Liver (tissue), 9 donors: ENCODE measurements around the gene DNAH6. TPM values are rescaled to one million over a fixed set of nuclear protein-coding genes. Genes with fewer than 3 reads are reported as not detected.

Source experiments
- DNase-seq: peaks from one replicate; pipeline ENCODE4 v3.0.0-alpha.2; 2017; ENCODE audit warnings: low spot score
- H3K27ac ChIP-seq, 2 donors: one replicate each; pipeline ENCODE4 v1.7.0; 2013; ENCODE audit warnings: inconsistent platforms in 2 of 2, low read length in 2 of 2, control low read depth in 1 of 2, low read depth in 1 of 2, mild to moderate bottlenecking in 1 of 2
- H3K27me3 ChIP-seq, 4 donors: one replicate each; pipeline versions ENCODE4 v1.6.1 to v1.7.0; 2013; ENCODE audit warnings: low read length in 3 of 4, inconsistent platforms in 1 of 4, mild to moderate bottlenecking in 1 of 4, moderate library complexity in 1 of 4; ENCODE audit not compliant: control insufficient read depth in 4 of 4, insufficient read depth in 4 of 4
- H3K36me3 ChIP-seq, 4 donors: one replicate each; pipeline versions ENCODE4 v1.6.1 to v1.7.0; 2013; ENCODE audit warnings: low read length in 3 of 4, mild to moderate bottlenecking in 3 of 4, low read depth in 1 of 4, moderate library complexity in 1 of 4; ENCODE audit not compliant: control insufficient read depth in 4 of 4, insufficient read depth in 3 of 4
- H3K4me1 ChIP-seq, 4 donors: one replicate each; pipeline versions ENCODE4 v1.6.1 to v1.7.0; 2013; ENCODE audit warnings: low read length in 3 of 4, mild to moderate bottlenecking in 3 of 4, moderate library complexity in 1 of 4; ENCODE audit not compliant: control insufficient read depth in 4 of 4, insufficient read depth in 4 of 4
- H3K4me3 ChIP-seq, 3 donors: one replicate each; pipeline versions ENCODE4 v1.6.1 to v1.7.0; 2013; ENCODE audit warnings: low read length in 3 of 3, control low read depth in 1 of 3, low read depth in 1 of 3, mild to moderate bottlenecking in 1 of 3
- H3K9ac ChIP-seq, 2 donors: one replicate each; pipeline ENCODE4 v1.7.0; 2013; ENCODE audit warnings: low read length in 2 of 2, mild to moderate bottlenecking in 2 of 2, moderate library complexity in 2 of 2, control low read depth in 1 of 2, low read depth in 1 of 2
- H3K9me3 ChIP-seq, 4 donors: one replicate each; pipeline versions ENCODE4 v1.6.1 to v1.7.0; 2013; ENCODE audit warnings: low read length in 3 of 4; ENCODE audit not compliant: control insufficient read depth in 4 of 4
- EGR1 ChIP-seq, 2 donors: IDR thresholded peaks; 2 replicates each; pipeline ENCODE4 v1.6.1; 2016 to 2018; ENCODE audit warnings: antibody characterized with exemption in 2 of 2, low read depth in 2 of 2
- FOXA1 ChIP-seq: IDR thresholded peaks from 2 replicates; pipeline ENCODE4 v1.6.1; 2016; ENCODE audit warnings: antibody characterized with exemption
- FOXA2 ChIP-seq: IDR thresholded peaks from 2 replicates; pipeline ENCODE4 v1.6.1; 2016; ENCODE audit warnings: antibody characterized with exemption
- GABPA ChIP-seq, 2 donors: IDR thresholded peaks in 1 of 2; conservative IDR thresholded peaks in 1 of 2; 2 replicates each; pipeline ENCODE4 v1.6.1; 2016; ENCODE audit warnings: antibody characterized with exemption in 2 of 2, mild to moderate bottlenecking in 1 of 2, moderate library complexity in 1 of 2
- HNF4A ChIP-seq, 2 donors: conservative IDR thresholded peaks; 2 replicates each; pipeline ENCODE4 v1.6.1; 2016; ENCODE audit warnings: antibody characterized with exemption in 2 of 2, mild to moderate bottlenecking in 2 of 2
- HNF4G ChIP-seq: IDR thresholded peaks from 2 replicates; pipeline ENCODE4 v1.6.1; 2016; ENCODE audit warnings: antibody characterized with exemption
- JUND ChIP-seq, 2 donors: IDR thresholded peaks; 2 replicates each; pipeline ENCODE4 v1.6.1; 2016; ENCODE audit warnings: antibody characterized with exemption in 2 of 2
- RAD21 ChIP-seq, 2 donors: IDR thresholded peaks; 2 replicates each; pipeline ENCODE4 v1.6.1; 2016; ENCODE audit warnings: antibody characterized with exemption in 2 of 2, mild to moderate bottlenecking in 2 of 2
- RXRA ChIP-seq, 2 donors: IDR thresholded peaks; 2 replicates each; pipeline ENCODE4 v1.6.1; 2017 to 2018; ENCODE audit warnings: antibody characterized with exemption in 2 of 2, mild to moderate bottlenecking in 1 of 2
- SP1 ChIP-seq: IDR thresholded peaks from 2 replicates; pipeline ENCODE4 v1.6.1; 2018; ENCODE audit warnings: antibody characterized with exemption, mild to moderate bottlenecking
- TAF1 ChIP-seq: conservative IDR thresholded peaks from 2 replicates; pipeline ENCODE4 v1.6.1; 2016; ENCODE audit warnings: antibody characterized with exemption, mild to moderate bottlenecking
- YY1 ChIP-seq: IDR thresholded peaks from 2 replicates; pipeline ENCODE4 v1.6.1; 2016; ENCODE audit warnings: antibody characterized with exemption, mild to moderate bottlenecking
- WGBS: extraction: QIAGEN DNeasy Blood & Tissue Kit; methylation state at CpG from one replicate; pipeline ENCODE4 v1.1.7; 2013; 5-methylcytosine and 5-hydroxymethylcytosine counted together
- polyA plus RNA-seq, 2 donors: library from polyadenylated mRNA; stranded (reverse) in 1 of 2; unstranded in 1 of 2; fragments of 200-250 nt in 1 of 2; fragments of >200 nt in 1 of 2; fragmentation: Nextera tagmentation in 1 of 2; extraction: Ambion mirVana in 1 of 2; gene quantifications; one replicate each; pipeline versions ENCODE4 v1.2.1 to v1.2.3, GENCODE V29; 2013 to 2015
- total RNA-seq, 2 donors: library from RNA; depleted of rRNA; stranded (reverse); fragments of >200 nt; gene quantifications; one replicate each; pipeline ENCODE4 v1.2.3, GENCODE V29; 2014
- TF ChIP-seq, protein P1 (sequence below): IDR thresholded peaks from 2 replicates; pipeline ENCODE4 v1.6.1; 2016; ENCODE audit warnings: antibody characterized with exemption
- TF ChIP-seq, protein P2 (sequence below): IDR thresholded peaks from 2 replicates; pipeline ENCODE4 v1.6.1; 2016; ENCODE audit warnings: antibody characterized with exemption
- TF ChIP-seq, protein P3 (sequence below): IDR thresholded peaks from 2 replicates; pipeline ENCODE4 v1.6.1; 2016; ENCODE audit warnings: antibody characterized with exemption
- TF ChIP-seq, protein P4 (sequence below): fragments of 150-350 bp; IDR thresholded peaks from 2 replicates; pipeline ENCODE4 v1.5.1; 2017; ENCODE audit warnings: improper control_type of control experiment, low read depth, low read length; ENCODE audit not compliant: missing input control
- TF ChIP-seq, protein P5 (sequence below): IDR thresholded peaks from 2 replicates; pipeline ENCODE4 v1.6.1; 2016; ENCODE audit warnings: antibody characterized with exemption, mild to moderate bottlenecking
- donor health status: healthy.
- donor health status: healthy.
- donor health status: healthy.
- donor health status: healthy.
- donor health status: healthy.

DNAH6 gene
- total and polyA plus RNA-seq, 4 donors = 0.32 to 1.6 (median 0.59) TPM

DNA sequence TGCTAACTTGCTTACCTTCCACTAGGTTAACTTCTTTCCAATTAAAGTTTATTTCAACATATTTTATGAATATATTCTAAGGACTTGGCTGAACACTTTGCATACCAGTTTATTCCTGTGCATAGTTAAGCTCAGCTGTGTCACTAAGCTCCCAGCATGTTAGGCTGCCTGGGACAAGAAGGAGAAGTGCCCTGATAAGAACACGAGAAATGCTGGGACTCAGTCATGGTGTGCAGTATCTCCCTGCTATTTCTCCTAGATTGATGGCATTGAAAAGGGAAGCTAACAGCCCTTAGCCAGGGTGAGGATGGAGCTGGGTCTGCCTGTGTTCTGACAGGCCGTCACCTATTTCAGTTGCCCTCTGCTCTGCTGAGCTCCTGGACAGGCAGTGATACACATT lies 200.3 kb downstream of the DNAH6 start:
- H3K4me1 ChIP-seq = no peaks in the 10 kb centered on the region
- no peaks in the 10 kb centered on the region for H3K9me3 ChIP-seq
- 77% methylated on average over 2 of the region's 2 CpGs for WGBS
- no peak for DNase-seq
- no peak overlapping the region for H3K9ac ChIP-seq
- H3K27ac ChIP-seq = no peak overlapping the region
- no peaks in the 10 kb centered on the region for H3K27me3 ChIP-seq
- H3K36me3 ChIP-seq = no peaks in the 10 kb centered on the region
- TF ChIP-seq, protein P1, sequence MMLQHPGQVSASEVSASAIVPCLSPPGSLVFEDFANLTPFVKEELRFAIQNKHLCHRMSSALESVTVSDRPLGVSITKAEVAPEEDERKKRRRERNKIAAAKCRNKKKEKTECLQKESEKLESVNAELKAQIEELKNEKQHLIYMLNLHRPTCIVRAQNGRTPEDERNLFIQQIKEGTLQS = no peak
- no peak for TF ChIP-seq TAF1
- no peak for TF ChIP-seq FOXA1
- TF ChIP-seq RAD21 (IDR thresholded peaks at IDR 0.05) = no peak
- TF ChIP-seq, protein P2, sequence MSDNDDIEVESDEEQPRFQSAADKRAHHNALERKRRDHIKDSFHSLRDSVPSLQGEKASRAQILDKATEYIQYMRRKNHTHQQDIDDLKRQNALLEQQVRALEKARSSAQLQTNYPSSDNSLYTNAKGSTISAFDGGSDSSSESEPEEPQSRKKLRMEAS = no peak
- no peak for TF ChIP-seq SP1
- no peak for TF ChIP-seq HNF4G
- TF ChIP-seq RXRA (IDR thresholded peaks at IDR 0.05) = no peak
- TF ChIP-seq JUND (IDR thresholded peaks at IDR 0.05) = no peak
- TF ChIP-seq HNF4A (conservative IDR thresholded peaks at IDR 0.05) = no peak
- TF ChIP-seq, protein P3, sequence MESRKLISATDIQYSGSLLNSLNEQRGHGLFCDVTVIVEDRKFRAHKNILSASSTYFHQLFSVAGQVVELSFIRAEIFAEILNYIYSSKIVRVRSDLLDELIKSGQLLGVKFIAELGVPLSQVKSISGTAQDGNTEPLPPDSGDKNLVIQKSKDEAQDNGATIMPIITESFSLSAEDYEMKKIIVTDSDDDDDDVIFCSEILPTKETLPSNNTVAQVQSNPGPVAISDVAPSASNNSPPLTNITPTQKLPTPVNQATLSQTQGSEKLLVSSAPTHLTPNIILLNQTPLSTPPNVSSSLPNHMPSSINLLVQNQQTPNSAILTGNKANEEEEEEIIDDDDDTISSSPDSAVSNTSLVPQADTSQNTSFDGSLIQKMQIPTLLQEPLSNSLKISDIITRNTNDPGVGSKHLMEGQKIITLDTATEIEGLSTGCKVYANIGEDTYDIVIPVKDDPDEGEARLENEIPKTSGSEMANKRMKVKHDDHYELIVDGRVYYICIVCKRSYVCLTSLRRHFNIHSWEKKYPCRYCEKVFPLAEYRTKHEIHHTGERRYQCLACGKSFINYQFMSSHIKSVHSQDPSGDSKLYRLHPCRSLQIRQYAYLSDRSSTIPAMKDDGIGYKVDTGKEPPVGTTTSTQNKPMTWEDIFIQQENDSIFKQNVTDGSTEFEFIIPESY = no peak
- TF ChIP-seq, protein P4, sequence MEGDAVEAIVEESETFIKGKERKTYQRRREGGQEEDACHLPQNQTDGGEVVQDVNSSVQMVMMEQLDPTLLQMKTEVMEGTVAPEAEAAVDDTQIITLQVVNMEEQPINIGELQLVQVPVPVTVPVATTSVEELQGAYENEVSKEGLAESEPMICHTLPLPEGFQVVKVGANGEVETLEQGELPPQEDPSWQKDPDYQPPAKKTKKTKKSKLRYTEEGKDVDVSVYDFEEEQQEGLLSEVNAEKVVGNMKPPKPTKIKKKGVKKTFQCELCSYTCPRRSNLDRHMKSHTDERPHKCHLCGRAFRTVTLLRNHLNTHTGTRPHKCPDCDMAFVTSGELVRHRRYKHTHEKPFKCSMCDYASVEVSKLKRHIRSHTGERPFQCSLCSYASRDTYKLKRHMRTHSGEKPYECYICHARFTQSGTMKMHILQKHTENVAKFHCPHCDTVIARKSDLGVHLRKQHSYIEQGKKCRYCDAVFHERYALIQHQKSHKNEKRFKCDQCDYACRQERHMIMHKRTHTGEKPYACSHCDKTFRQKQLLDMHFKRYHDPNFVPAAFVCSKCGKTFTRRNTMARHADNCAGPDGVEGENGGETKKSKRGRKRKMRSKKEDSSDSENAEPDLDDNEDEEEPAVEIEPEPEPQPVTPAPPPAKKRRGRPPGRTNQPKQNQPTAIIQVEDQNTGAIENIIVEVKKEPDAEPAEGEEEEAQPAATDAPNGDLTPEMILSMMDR = no peak
- TF ChIP-seq EGR1 (IDR thresholded peaks at IDR 0.05; ENCODE audit: low read depth in 2 of 2) = no peak
- no peak for TF ChIP-seq YY1
- TF ChIP-seq, protein P5, sequence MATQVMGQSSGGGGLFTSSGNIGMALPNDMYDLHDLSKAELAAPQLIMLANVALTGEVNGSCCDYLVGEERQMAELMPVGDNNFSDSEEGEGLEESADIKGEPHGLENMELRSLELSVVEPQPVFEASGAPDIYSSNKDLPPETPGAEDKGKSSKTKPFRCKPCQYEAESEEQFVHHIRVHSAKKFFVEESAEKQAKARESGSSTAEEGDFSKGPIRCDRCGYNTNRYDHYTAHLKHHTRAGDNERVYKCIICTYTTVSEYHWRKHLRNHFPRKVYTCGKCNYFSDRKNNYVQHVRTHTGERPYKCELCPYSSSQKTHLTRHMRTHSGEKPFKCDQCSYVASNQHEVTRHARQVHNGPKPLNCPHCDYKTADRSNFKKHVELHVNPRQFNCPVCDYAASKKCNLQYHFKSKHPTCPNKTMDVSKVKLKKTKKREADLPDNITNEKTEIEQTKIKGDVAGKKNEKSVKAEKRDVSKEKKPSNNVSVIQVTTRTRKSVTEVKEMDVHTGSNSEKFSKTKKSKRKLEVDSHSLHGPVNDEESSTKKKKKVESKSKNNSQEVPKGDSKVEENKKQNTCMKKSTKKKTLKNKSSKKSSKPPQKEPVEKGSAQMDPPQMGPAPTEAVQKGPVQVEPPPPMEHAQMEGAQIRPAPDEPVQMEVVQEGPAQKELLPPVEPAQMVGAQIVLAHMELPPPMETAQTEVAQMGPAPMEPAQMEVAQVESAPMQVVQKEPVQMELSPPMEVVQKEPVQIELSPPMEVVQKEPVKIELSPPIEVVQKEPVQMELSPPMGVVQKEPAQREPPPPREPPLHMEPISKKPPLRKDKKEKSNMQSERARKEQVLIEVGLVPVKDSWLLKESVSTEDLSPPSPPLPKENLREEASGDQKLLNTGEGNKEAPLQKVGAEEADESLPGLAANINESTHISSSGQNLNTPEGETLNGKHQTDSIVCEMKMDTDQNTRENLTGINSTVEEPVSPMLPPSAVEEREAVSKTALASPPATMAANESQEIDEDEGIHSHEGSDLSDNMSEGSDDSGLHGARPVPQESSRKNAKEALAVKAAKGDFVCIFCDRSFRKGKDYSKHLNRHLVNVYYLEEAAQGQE = no peak
- TF ChIP-seq GABPA (IDR thresholded peaks at IDR 0.05 in 1 of 2, conservative IDR thresholded peaks at IDR 0.05 in 1 of 2) = no peak
- TF ChIP-seq FOXA2 = no peak
- no peak overlapping the region for H3K4me3 ChIP-seq

DNA sequence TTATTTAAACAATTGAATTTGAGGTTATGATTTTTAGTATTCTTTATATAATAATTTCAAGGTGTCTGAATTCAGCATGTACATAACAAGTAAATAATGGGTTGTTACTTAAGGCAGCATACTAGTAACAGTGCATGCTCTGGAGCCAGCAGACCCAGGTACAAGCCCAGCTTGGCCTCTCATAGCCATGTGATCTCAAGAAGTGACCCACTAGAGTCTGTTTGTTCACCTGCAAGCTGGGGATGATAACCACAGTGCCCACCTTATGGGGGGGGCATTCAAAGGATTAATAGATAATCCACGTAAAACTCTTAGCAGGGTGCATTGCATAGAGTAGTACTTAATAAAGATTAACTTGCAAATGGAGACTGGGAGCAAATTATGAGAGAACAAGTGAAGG lies 201.0 kb downstream of the DNAH6 start:
- H3K36me3 ChIP-seq = no peaks in the 10 kb centered on the region
- TF ChIP-seq JUND (IDR thresholded peaks at IDR 0.05) = no peak
- no peak for TF ChIP-seq HNF4A (conservative IDR thresholded peaks at IDR 0.05)
- TF ChIP-seq FOXA1 = no peak
- TF ChIP-seq, protein P1 = no peak

More for the DNA sequence above, 201.0 kb downstream of the DNAH6 start:
- WGBS = 87% methylated on average over 1 of the region's 1 CpG
- no peak overlapping the region for H3K9ac ChIP-seq
- DNase-seq = no peak
- H3K4me1 ChIP-seq = no peaks in the 10 kb centered on the region
- no peaks in the 10 kb centered on the region for H3K9me3 ChIP-seq
- no peak overlapping the region for H3K4me3 ChIP-seq
- no peaks in the 10 kb centered on the region for H3K27me3 ChIP-seq
- H3K27ac ChIP-seq = no peak overlapping the region
